Daoy (cell line): ENCODE results near the gene TCF20. TPM values are rescaled to one million over a fixed set of nuclear protein-coding genes. Genes with fewer than 3 reads are reported as not detected.

Source experiments
- DNase-seq: peaks from one replicate; pipeline ENCODE4 v3.0.0-alpha.2; 2015; ENCODE audit warnings: low read depth
- total RNA-seq: library from RNA; depleted of rRNA; stranded (reverse); fragments of >200 nt; shearing (Covaris generic); gene quantifications from 2 replicates; pipeline ENCODE4 v1.2.3, GENCODE V29; 2014; rRNA removed

TCF20 gene
- total RNA-seq, result 24.3 and 29.7 TPM in 2 replicates

- peak; percentile 83 for DNase-seq
Observed at GRCh38 chr22:42270510-42271190, at the start of gene TCF20. Gene TCF20, minus strand, starts transcription at chr22:42270653. Its CDS starts 55,348 bp downstream, at chr22:42215305.

GRCh38 chr22:42319386-42319785 lies 48.9 kb upstream of the TCF20 start:
- DNase-seq, result no peak

DNA sequence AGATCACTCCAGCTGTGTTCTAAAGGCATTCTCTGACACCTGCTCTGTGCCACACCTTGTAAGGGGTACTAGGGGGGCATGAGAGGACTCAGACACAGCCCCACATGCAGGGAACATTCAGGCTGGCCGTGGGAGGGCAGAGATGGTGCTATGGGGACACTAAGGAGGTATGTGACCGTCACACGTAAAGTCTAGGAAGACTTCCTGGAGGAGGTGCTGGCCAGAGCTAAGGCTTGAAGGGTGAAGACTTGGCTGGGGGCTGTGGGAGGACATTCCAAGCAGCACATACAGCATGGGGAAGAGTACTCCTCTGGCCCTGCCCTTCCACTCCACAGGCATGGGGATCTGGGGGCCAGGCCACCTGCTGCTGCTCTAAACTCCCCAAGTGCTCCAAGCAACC lies 48.5 kb upstream of the TCF20 start:
- no peak for DNase-seq

DNA sequence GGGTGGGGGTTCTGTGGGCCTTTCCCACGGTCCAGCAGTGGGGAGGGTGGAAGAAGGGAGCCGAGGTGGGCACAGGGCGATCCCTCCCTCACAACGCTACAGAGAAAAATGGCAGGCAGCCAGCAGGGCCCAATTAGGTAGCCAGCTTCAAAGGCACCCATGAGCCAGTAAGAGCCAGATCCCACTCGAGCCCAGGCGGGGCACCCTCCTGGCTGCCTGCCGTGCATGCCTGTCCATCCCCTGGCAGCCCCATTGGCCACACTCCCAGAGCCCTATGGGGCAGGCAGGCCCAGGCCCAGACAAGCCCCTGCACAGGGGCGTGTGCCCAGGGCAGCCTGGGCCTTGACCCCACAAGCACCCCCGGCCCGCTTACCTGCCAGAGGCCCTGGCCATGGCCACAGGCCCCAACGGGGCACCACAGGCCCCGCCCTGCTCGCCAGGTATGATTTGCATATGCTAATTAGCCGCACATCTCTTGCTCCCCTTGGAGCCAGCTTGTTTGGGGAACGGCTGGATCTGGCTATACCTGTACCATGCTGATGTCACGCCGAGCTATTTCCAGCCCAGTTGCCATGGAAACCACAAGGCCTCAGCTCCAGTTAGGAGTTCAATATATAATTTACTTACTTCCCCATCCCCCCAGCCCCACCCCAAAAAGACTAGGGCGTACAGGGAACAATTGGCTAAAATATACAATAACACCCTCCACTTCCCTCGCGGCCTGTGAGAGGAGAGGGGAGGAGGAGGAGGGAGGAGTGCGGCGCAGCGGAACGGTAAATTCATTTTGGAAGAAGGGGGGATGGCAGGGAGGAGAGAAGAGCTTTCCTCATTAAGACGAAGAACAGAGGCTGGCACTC lies 47.5 kb upstream of the TCF20 start:
- peak; percentile 33 for DNase-seq

DNA sequence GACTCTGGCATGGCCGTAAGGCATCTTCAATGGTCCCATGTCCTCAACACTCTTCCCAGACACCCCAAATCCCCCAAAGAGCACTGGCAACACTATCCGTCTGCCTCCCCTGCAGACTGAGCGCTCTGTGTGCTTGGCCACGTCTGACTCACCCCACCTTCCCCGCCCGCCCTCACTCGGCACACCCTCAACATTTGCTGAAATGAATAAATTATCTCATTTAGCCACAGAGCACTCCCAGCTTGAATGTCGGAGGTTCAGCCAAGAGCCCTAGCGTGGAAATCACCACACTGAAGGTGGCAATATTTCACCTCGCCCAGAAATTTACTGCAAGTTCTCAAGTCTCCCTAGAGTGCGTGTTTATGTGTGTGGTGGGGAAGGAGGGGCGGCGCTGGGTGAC lies 46.6 kb upstream of the TCF20 start:
- peak; percentile 84 for DNase-seq

DNA sequence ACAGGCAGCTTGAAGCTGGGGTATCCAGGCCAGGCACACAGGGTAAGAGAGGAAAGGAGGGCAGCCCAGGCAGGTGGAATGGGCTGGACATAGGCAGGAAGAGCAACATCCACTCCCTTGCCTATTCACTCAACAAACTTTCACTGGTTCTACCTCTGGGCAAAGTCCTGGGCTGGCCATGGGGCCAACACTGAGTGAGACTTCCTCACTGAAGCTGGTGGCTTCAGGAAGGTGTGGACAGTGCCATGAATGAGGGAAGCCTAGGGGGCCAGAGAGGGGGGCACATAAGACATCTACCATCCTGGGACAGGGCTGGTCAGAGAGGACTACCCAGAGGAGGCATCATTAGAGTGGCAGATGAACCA lies 44.9 kb upstream of the TCF20 start:
- no peak for DNase-seq

DNA sequence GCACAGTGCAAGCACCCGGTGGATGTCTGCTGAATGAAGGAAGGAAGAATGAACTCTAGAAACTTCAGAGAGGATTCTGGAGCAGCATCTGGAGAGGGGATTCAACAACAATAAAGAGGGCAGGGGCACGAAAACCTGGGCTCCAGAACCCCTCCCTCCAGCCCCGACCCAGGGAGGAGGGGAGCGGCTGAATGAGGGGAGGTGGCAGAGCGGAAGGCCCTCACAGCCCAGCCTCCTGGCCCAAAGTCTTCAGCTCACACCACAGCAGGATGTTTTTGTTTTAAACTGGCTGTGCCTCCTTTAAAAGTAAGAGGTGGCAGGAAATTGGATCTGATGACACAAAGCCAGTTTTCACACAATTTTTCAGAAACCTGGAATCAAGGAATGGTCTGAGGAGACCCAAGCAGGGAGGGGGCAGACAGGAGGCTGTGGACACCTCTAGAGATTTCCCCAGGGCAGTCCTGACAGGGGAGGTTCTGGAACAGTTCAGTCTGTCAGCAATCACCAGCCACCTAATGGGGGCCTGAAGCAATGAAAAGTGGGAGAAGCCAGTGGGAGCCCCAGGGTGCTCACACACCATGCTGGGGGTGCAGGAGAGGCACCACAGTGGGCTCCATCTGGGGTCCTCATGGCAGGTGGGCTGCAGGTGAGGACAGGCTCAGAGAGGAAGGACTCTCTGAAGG lies 44.4 kb upstream of the TCF20 start:
- DNase-seq, result peak; percentile 35

- DNase-seq, result peak; percentile 93
Observed at GRCh38 chr22:42313804-42314581, 43.5 kb upstream of the TCF20 start.

DNA sequence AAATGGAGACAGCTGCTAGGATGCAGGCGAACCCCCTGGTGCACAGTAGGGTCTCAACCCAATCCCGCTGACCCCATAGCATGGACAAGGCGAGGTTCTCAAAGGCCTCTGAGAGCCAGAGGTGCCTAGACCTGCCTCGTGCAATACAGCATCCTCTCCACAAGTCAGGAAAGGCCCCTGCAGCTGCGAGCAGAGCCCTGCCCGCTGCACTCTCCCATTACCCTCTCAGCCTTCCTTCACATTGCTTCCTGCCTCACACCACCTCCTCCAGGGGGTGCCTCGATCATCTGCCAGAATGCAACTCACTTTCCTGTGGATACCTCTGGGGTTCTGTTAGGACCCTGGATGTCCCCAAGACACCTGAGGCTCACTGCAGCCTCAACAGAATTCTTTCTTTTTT lies 42.8 kb upstream of the TCF20 start:
- peak; percentile 20 for DNase-seq

- no peak for DNase-seq
Observed at GRCh38 chr22:42310291-42311015, 40.0 kb upstream of the TCF20 start.

GRCh38 chr22:42309865-42310264 lies 39.4 kb upstream of the TCF20 start:
- no peak for DNase-seq

DNA sequence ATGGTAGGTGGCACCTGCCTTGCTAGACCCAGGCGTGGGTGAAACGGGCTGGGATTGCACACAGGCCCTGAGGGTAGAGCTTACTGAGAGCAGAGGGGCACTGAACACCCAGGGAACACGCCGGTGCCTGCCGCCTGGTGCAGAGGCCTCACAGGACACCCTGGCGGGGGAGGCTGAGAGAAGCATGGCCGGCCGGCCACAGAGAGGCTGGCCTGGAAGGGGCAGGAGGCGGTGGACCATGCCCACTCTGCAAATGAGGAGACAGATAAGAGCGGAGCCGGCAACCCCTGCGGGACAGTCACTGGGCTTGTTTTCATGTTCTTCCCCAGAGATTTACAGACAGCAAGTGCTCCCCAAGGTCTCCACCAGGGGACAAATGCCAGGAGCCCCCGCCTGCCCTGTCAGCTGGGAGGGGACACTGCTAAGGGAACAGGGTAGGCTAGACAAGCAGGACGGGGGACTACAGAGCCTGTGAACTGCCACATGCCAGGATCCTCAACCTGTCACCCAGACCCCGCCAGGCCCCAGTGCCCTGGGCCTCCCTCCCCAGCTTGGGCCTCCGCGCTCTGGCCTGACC lies 38.5 kb upstream of the TCF20 start:
- DNase-seq, result no peak

GRCh38 chr22:42307806-42308563 lies 37.5 kb upstream of the TCF20 start:
- no peak for DNase-seq

- no peak for DNase-seq
Observed at GRCh38 chr22:42306010-42306409, 35.6 kb upstream of the TCF20 start.

GRCh38 chr22:42304324-42304790 lies 33.9 kb upstream of the TCF20 start:
- no peak for DNase-seq

GRCh38 chr22:42303396-42304323 lies 33.2 kb upstream of the TCF20 start:
- no peak for DNase-seq

GRCh38 chr22:42301742-42302102 lies 31.3 kb upstream of the TCF20 start:
- no peak for DNase-seq

- no peak for DNase-seq
Observed at GRCh38 chr22:42301077-42301741, 30.8 kb upstream of the TCF20 start.
